ENCODE measurements around the gene KLK4. TPM values are rescaled to one million over a fixed set of nuclear protein-coding genes. Genes with fewer than 3 reads are reported as not detected.

Gene KLK4
- total and polyA plus RNA-seq, 10 of the 15 experiments (the other 5 are each of a cell fraction or from before 2014, with no cell fraction given): 0.06 to 0.31 TPM; not detected in 8

DNA sequence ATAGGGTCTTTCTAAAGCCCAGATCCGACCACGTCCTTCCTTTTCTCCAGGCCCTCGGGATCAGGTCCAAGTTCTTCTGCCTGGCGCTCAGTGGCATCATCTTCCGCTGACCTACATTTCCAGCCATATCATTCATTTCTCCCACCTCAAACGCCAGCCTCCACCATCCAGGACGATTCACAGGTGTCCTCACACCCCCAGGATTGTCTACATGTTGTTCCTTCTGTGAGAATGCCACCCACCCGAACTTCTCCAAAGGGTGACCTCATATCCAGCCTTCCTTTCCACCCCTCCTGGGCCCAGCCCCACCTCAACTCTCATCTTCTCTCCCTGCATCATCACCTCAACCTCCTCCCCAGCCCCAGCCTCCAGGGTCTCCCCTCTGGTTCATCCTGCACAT, 46.4 kb upstream of the KLK4 start:
- in situ Hi-C loops (cut with MboI): no loop called here
- DNase-seq (ENCODE audit: low read depth, low spot score) (no peak), FAIRE-seq (no peak), ATAC-seq (no peak)
- Histone ChIP-seq H3K4me2 (ENCODE audit: control insufficient read depth, insufficient read depth) (no peak overlapping the region), H3K4me3 (no peak overlapping the region), H3K36me3 (ENCODE audit: control insufficient read depth in 2 of 2, insufficient read depth in 2 of 2, low read length in 1 of 2) (no peaks in the 10 kb centered on the region), H3K27ac (ENCODE audit: control insufficient read depth, insufficient read depth) (no peak overlapping the region), H4K20me1 (ENCODE audit: control insufficient read depth, insufficient read depth) (no peaks in the 10 kb centered on the region), H3K79me2 (ENCODE audit: control insufficient read depth, insufficient read depth, low read length) (no peaks in the 10 kb centered on the region), H3K9ac (ENCODE audit: control insufficient read depth, insufficient read depth, low read length) (no peak overlapping the region), H2AFZ (ENCODE audit: control insufficient read depth, low read depth, low read length) (no peak overlapping the region), H3K4me1 (ENCODE audit: control insufficient read depth, insufficient read depth, low read length) (no peaks in the 10 kb centered on the region), H3K27me3 (replicated peaks in 1 of 2; ENCODE audit: control insufficient read depth in 2 of 2, insufficient read depth in 2 of 2, low read length in 1 of 2) (peaks cover 0 to 3% of the 10 kb centered on the region in 2 experiments; a peak in 2 of 4 replicates), H3K9me3 (replicated peaks; ENCODE audit: control insufficient read depth, insufficient read depth, low read length) (no peaks in the 10 kb centered on the region; the same call in 2 of the 3 replicates)
- TF ChIP-seq ZNF24 (IDR thresholded peaks at IDR 0.05) (no peak), ZNF274 (IDR thresholded peaks at IDR 0.05; ENCODE audit: insufficient read depth, insufficient read length) (no peak), ZNF622 (IDR thresholded peaks at IDR 0.05) (no peak), IKZF2 (IDR thresholded peaks at IDR 0.05) (no peak), SMAD1 (IDR thresholded peaks at IDR 0.05; ENCODE audit: low read depth, partially characterized antibody) (no peak), NR2F1 (conservative IDR thresholded peaks at IDR 0.05) (no peak), POLR2A (IDR thresholded peaks at IDR 0.05; ENCODE audit: low read depth, low read length) (no peak), TARDBP (IDR thresholded peaks at IDR 0.05; ENCODE audit: borderline replicate concordance) (no peak), ZNF207 (IDR thresholded peaks at IDR 0.05; ENCODE audit: borderline replicate concordance) (no peak)
- TF ChIP-seq, protein P1, sequence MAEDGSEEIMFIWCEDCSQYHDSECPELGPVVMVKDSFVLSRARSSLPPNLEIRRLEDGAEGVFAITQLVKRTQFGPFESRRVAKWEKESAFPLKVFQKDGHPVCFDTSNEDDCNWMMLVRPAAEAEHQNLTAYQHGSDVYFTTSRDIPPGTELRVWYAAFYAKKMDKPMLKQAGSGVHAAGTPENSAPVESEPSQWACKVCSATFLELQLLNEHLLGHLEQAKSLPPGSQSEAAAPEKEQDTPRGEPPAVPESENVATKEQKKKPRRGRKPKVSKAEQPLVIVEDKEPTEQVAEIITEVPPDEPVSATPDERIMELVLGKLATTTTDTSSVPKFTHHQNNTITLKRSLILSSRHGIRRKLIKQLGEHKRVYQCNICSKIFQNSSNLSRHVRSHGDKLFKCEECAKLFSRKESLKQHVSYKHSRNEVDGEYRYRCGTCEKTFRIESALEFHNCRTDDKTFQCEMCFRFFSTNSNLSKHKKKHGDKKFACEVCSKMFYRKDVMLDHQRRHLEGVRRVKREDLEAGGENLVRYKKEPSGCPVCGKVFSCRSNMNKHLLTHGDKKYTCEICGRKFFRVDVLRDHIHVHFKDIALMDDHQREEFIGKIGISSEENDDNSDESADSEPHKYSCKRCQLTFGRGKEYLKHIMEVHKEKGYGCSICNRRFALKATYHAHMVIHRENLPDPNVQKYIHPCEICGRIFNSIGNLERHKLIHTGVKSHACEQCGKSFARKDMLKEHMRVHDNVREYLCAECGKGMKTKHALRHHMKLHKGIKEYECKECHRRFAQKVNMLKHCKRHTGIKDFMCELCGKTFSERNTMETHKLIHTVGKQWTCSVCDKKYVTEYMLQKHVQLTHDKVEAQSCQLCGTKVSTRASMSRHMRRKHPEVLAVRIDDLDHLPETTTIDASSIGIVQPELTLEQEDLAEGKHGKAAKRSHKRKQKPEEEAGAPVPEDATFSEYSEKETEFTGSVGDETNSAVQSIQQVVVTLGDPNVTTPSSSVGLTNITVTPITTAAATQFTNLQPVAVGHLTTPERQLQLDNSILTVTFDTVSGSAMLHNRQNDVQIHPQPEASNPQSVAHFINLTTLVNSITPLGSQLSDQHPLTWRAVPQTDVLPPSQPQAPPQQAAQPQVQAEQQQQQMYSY (CRISPR knock-in tag; IDR thresholded peaks at IDR 0.05): no peak
- no TSS peak for BruUV-seq (replicated peaks)
- CTCF ChIA-PET: no interaction called here
- WGBS (ENCODE audit: insufficient coverage, insufficient replicate concordance, low lambda C conversion rate, missing lambda C conversion rate): 26% methylated on average over 8 of the region's 8 CpGs
- intact Hi-C loops (cut with micrococcal nuclease; ENCODE audit: unreplicated experiment): no loop called here
- SMC1A ChIA-PET (ENCODE audit: uncharacterized antibody, unreplicated experiment): no interaction called here
- POLR2A ChIA-PET: no interaction called here
- RAD21 ChIA-PET (ENCODE audit: unreplicated experiment): no interaction called here

Data from GM12878 (cell line).